ENCODE data around the gene INCA1. TPM values are rescaled to one million over a fixed set of nuclear protein-coding genes. Genes with fewer than 3 reads are reported as not detected.

Gene INCA1
- total and polyA plus RNA-seq, 4 donors: 0.28 to 0.75 (median 0.55) TPM

DNA sequence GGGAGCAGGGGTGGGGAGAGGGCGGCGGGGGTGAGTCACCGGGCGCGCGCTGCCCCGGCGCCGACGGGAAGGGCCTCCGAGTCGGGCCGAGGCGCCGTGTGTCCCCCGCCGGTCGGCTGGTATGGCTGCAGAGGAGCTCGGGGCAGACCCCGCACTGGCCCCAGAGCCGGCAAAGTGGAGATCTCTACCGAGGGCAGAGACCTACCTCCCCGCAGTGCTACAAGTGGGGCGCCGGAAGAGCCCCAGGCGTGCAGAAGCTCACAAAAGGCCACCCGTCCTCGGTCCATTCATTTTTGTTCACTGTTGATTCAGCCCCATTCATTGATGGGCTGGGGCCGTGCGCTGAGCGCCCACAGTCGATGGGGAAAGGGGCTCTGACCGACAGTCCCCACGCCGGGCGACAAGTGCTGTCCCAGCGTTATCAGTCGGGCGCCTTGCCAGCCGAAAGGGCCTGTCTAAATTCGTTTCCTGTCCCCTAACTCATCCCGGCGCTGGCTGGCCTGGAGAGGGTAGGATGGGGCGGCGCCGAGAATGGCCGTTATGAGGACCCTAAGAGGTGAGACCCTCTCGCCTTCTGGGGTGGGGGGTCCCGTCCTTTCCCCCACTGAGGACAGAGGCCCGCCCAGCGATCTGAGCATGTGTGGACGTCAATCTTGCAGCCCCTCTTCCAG, 47.1 kb downstream of the INCA1 start:
- H3K4me1 ChIP-seq (ENCODE audit: control insufficient read depth in 4 of 4, insufficient read depth in 4 of 4, low read length in 3 of 4): peaks cover 9 to 55% (median 42%) of the 10 kb centered on the region in 4 donors
- peak overlapping the region; percentile 53 to 91 (median 56) for H3K4me3 ChIP-seq (ENCODE audit: low read depth in 1 of 3, low read length in 3 of 3)
- H3K9me3 ChIP-seq (ENCODE audit: control insufficient read depth in 4 of 4, low read length in 3 of 4): no peaks in the 10 kb centered on the region
- TF ChIP-seq HNF4A (conservative IDR thresholded peaks at IDR 0.05) (no peak), YY1 (IDR thresholded peaks at IDR 0.05) (peak; percentile 2), GABPA (IDR thresholded peaks at IDR 0.05 in 1 of 2, conservative IDR thresholded peaks at IDR 0.05 in 1 of 2) (peak in 1 of 2 donors; percentile 7)
- peak overlapping the region; percentile 66 to 69 for H3K9ac ChIP-seq (ENCODE audit: low read depth in 1 of 2, low read length in 2 of 2)
- peak overlapping the region; percentile 95 to 96 for H3K27ac ChIP-seq (ENCODE audit: low read depth in 1 of 2, low read length in 2 of 2)
- H3K27me3 ChIP-seq (ENCODE audit: control insufficient read depth in 4 of 4, insufficient read depth in 4 of 4, low read length in 3 of 4): no peaks in the 10 kb centered on the region
- peaks cover 3 to 5% (median 4%) of the 10 kb centered on the region in 4 donors for H3K36me3 ChIP-seq (ENCODE audit: control insufficient read depth in 4 of 4, insufficient read depth in 3 of 4, low read depth in 1 of 4, low read length in 3 of 4)
- DNase-seq (ENCODE audit: low spot score): peak; percentile 74
- 2% methylated on average over 52 of the region's 52 CpGs for WGBS

- TF ChIP-seq RXRA (IDR thresholded peaks at IDR 0.05): peak; percentile 57 to 77
- TF ChIP-seq HNF4A (conservative IDR thresholded peaks at IDR 0.05): peak in 1 of 2 donors; percentile 40
- TF ChIP-seq FOXA2 (IDR thresholded peaks at IDR 0.05): no peak
- peak in 1 of 2 donors; percentile 17 for TF ChIP-seq GABPA (IDR thresholded peaks at IDR 0.05 in 1 of 2, conservative IDR thresholded peaks at IDR 0.05 in 1 of 2)
- TF ChIP-seq SP1 (IDR thresholded peaks at IDR 0.05): no peak
- TF ChIP-seq TAF1 (conservative IDR thresholded peaks at IDR 0.05): no peak
- no peak for TF ChIP-seq CTCF (IDR thresholded peaks at IDR 0.05; ENCODE audit: low read depth, low read length, missing input control)
- TF ChIP-seq FOXA1 (IDR thresholded peaks at IDR 0.05): no peak
- TF ChIP-seq NR2F2 (IDR thresholded peaks at IDR 0.05): peak; percentile 77
- TF ChIP-seq MAX (IDR thresholded peaks at IDR 0.05): no peak
- WGBS: under 1% methylated on average over 75 of the region's 75 CpGs
- H3K4me1 ChIP-seq (ENCODE audit: control insufficient read depth in 4 of 4, insufficient read depth in 4 of 4, low read length in 3 of 4): peaks cover 8 to 59% (median 43%) of the 10 kb centered on the region in 4 donors
Measured at GRCh38 chr17:4949321-4950074, 47.8 kb downstream of the INCA1 start.

DNA sequence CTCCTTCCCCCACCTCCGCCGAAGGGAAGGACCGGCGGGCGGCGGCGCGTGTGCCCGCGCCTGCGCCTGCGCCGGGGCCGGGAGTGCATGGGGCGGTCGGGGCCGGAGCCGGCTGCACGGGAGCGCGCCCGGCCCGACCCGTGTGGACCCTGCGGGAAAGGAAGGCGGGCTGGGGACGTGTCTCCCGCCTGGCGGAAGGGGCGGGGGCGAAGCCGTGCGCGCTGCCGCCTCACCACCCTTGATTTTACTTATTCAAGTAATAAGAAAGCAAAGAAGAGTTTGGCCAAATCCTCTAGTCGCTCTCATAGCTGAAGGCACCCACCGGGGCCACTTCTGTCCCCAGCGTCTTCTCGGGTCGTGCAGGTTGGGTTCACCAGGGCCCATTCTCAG, 48.4 kb downstream of the INCA1 start:
- Histone ChIP-seq H3K9ac (ENCODE audit: low read depth in 1 of 2, low read length in 2 of 2) (peak overlapping the region; percentile 51 to 85), H3K27ac (ENCODE audit: low read depth in 1 of 2, low read length in 2 of 2) (peak overlapping the region; percentile 95 to 96), H3K4me3 (ENCODE audit: low read depth in 1 of 3, low read length in 3 of 3) (peak overlapping the region; percentile 66 to 96 (median 91)), H3K36me3 (ENCODE audit: control insufficient read depth in 4 of 4, insufficient read depth in 3 of 4, low read depth in 1 of 4, low read length in 3 of 4) (peaks cover 3 to 12% (median 7%) of the 10 kb centered on the region in 4 donors), H3K27me3 (ENCODE audit: control insufficient read depth in 4 of 4, insufficient read depth in 4 of 4, low read length in 3 of 4) (no peaks in the 10 kb centered on the region), H3K4me1 (ENCODE audit: control insufficient read depth in 4 of 4, insufficient read depth in 4 of 4, low read length in 3 of 4) (peaks cover 8 to 59% (median 45%) of the 10 kb centered on the region in 4 donors), H3K9me3 (ENCODE audit: control insufficient read depth in 4 of 4, low read length in 3 of 4) (no peaks in the 10 kb centered on the region)
- WGBS: under 1% methylated on average over 40 of the region's 40 CpGs
- peak; percentile 78 for DNase-seq (ENCODE audit: low spot score)
- TF ChIP-seq TAF1 (conservative IDR thresholded peaks at IDR 0.05): no peak
- TF ChIP-seq RAD21 (IDR thresholded peaks at IDR 0.05): no peak
- TF ChIP-seq FOXA1 (IDR thresholded peaks at IDR 0.05): no peak
- no peak for TF ChIP-seq HNF4G (IDR thresholded peaks at IDR 0.05)
- TF ChIP-seq NR2F2 (IDR thresholded peaks at IDR 0.05): no peak
- TF ChIP-seq ATF3 (IDR thresholded peaks at IDR 0.05): no peak

More at GRCh38 chr17:4949321-4950074, 47.8 kb downstream of the INCA1 start:
- no peaks in the 10 kb centered on the region for H3K27me3 ChIP-seq (ENCODE audit: control insufficient read depth in 4 of 4, insufficient read depth in 4 of 4, low read length in 3 of 4)
- H3K36me3 ChIP-seq (ENCODE audit: control insufficient read depth in 4 of 4, insufficient read depth in 3 of 4, low read depth in 1 of 4, low read length in 3 of 4): peaks cover 3 to 12% (median 5%) of the 10 kb centered on the region in 4 donors
- peak overlapping the region; percentile 95 to 96 for H3K27ac ChIP-seq (ENCODE audit: low read depth in 1 of 2, low read length in 2 of 2)
- peak overlapping the region; percentile 51 to 85 for H3K9ac ChIP-seq (ENCODE audit: low read depth in 1 of 2, low read length in 2 of 2)
- H3K9me3 ChIP-seq (ENCODE audit: control insufficient read depth in 4 of 4, low read length in 3 of 4): no peaks in the 10 kb centered on the region
- DNase-seq (ENCODE audit: low spot score): peak; percentile 74
- peak overlapping the region; percentile 66 to 91 (median 76) for H3K4me3 ChIP-seq (ENCODE audit: low read depth in 1 of 3, low read length in 3 of 3)
